ENCODE data around the gene MCU.
"Not testable (repeated sequence)": the region's sequence is repeated elsewhere in the genome, so short reads cannot be mapped to it uniquely, and the experiment has no call there.

MCU gene

GRCh38 chr10:72763201-72763600 lies 71.3 kb downstream of the MCU start:
- TF ChIP-seq CTCF (IDR thresholded peaks at IDR 0.05): no peak
- no peak overlapping the region for H3K4me3 ChIP-seq (ENCODE audit: low read depth in 1 of 2, low read length in 1 of 2)
- no peak overlapping the region for H3K27ac ChIP-seq
- H3K27me3 ChIP-seq: no peaks in the 10 kb centered on the region
- no peaks in the 10 kb centered on the region for H3K9me3 ChIP-seq
- no peaks in the 10 kb centered on the region for H3K36me3 ChIP-seq
- H3K4me1 ChIP-seq (ENCODE audit: control insufficient read depth in 1 of 2, insufficient read depth in 1 of 2, low read depth in 1 of 2, low read length in 1 of 2): peaks cover 8 to 17% of the 10 kb centered on the region in 2 experiments

GRCh38 chr10:72764151-72764550 lies 72.2 kb downstream of the MCU start:
- H3K4me3 ChIP-seq (ENCODE audit: low read depth in 1 of 2, low read length in 1 of 2): no peak overlapping the region
- no peaks in the 10 kb centered on the region for H3K27me3 ChIP-seq
- peaks cover 8 to 17% of the 10 kb centered on the region in 2 experiments for H3K4me1 ChIP-seq (ENCODE audit: control insufficient read depth in 1 of 2, insufficient read depth in 1 of 2, low read depth in 1 of 2, low read length in 1 of 2)
- no peaks in the 10 kb centered on the region for H3K36me3 ChIP-seq
- H3K27ac ChIP-seq: peak overlapping the region; percentile 16
- no peak for TF ChIP-seq CTCF (IDR thresholded peaks at IDR 0.05)
- H3K9me3 ChIP-seq: no peaks in the 10 kb centered on the region

GRCh38 chr10:72765051-72765745 lies 73.3 kb downstream of the MCU start:
- TF ChIP-seq CTCF (IDR thresholded peaks at IDR 0.05): no peak
- no peak overlapping the region for H3K27ac ChIP-seq
- no peaks in the 10 kb centered on the region for H3K27me3 ChIP-seq
- no peak overlapping the region for H3K4me3 ChIP-seq (ENCODE audit: low read depth in 1 of 2, low read length in 1 of 2)
- peaks cover 8 to 23% of the 10 kb centered on the region in 2 experiments for H3K4me1 ChIP-seq (ENCODE audit: control insufficient read depth in 1 of 2, insufficient read depth in 1 of 2, low read depth in 1 of 2, low read length in 1 of 2)
- no peaks in the 10 kb centered on the region for H3K36me3 ChIP-seq
- H3K9me3 ChIP-seq: no peaks in the 10 kb centered on the region

GRCh38 chr10:72771195-72771594 lies 79.3 kb downstream of the MCU start:
- H3K9me3 ChIP-seq; H3K27me3 ChIP-seq; H3K27ac ChIP-seq; H3K4me3 ChIP-seq (ENCODE audit: low read depth in 1 of 2, low read length in 1 of 2); H3K36me3 ChIP-seq: not testable (repeated sequence)
- H3K4me1 ChIP-seq (ENCODE audit: control insufficient read depth in 1 of 2, insufficient read depth in 1 of 2, low read depth in 1 of 2, low read length in 1 of 2): peaks cover 0 to 20% of the 10 kb centered on the region in 2 experiments

GRCh38 chr10:72772031-72772430 lies 80.1 kb downstream of the MCU start:
- H3K4me1 ChIP-seq (ENCODE audit: control insufficient read depth in 1 of 2, insufficient read depth in 1 of 2, low read depth in 1 of 2, low read length in 1 of 2): peaks cover 0 to 20% of the 10 kb centered on the region in 2 experiments
- H3K27me3 ChIP-seq: no peaks in the 10 kb centered on the region
- TF ChIP-seq CTCF (IDR thresholded peaks at IDR 0.05): no peak
- peak overlapping the region; percentile 19 for H3K27ac ChIP-seq
- H3K4me3 ChIP-seq (ENCODE audit: low read depth in 1 of 2, low read length in 1 of 2): no peak overlapping the region
- no peaks in the 10 kb centered on the region for H3K36me3 ChIP-seq
- no peaks in the 10 kb centered on the region for H3K9me3 ChIP-seq

GRCh38 chr10:72779874-72780273 lies 87.9 kb downstream of the MCU start:
- Histone ChIP-seq H3K4me1 (ENCODE audit: control insufficient read depth in 1 of 2, insufficient read depth in 1 of 2, low read depth in 1 of 2, low read length in 1 of 2) (peaks cover 19 to 32% of the 10 kb centered on the region in 2 experiments), H3K4me3 (ENCODE audit: low read depth in 1 of 2, low read length in 1 of 2) (no peak overlapping the region), H3K36me3 (no peaks in the 10 kb centered on the region), H3K27ac (no peak overlapping the region), H3K9me3 (no peaks in the 10 kb centered on the region), H3K27me3 (no peaks in the 10 kb centered on the region)
- no peak for TF ChIP-seq CTCF (IDR thresholded peaks at IDR 0.05)
